A549 (cell line): Measurements from ENCODE around the gene EDN2. TPM values are rescaled to one million over a fixed set of nuclear protein-coding genes. Genes with fewer than 3 reads are reported as not detected.

ENCODE experiments used
- ATAC-seq, 2 experiments: fragments of 200-7000 bp in 1 of 2; fragments of >200 bp in 1 of 2; cut with Nextera tagmentation in 1 of 2; cut with Tn5 transposase in 1 of 2; 3 replicates each; pipeline versions ENCODE4 v1.8.0 to v1.9.1; 2018 to 2020; ENCODE audit warnings: mild to moderate bottlenecking in 1 of 2, moderate library complexity in 1 of 2
- CTCF ChIA-PET: fragments of 300-600 bp; sonication (Branson Sonifier 250); formaldehyde crosslinking; extraction: SDS; loops from one replicate; lab custom pipeline; 2021; ENCODE audit warnings: antibody characterized with exemption, inconsistent platforms; lab: Yijun Ruan, JAX
- POLR2A ChIA-PET: fragments of 350-600 bp; formaldehyde crosslinking; extraction: SDS; loops from one replicate; lab custom pipeline; 2021; ENCODE audit warnings: antibody characterized with exemption, inconsistent platforms; lab: Yijun Ruan, JAX
- DNase-seq, 2 experiments: peaks; one replicate each; pipeline versions ENCODE4 v3.0.0 to v3.0.0-alpha.2; 2011 to 2016; ENCODE audit warnings: low read depth in 1 of 2, low spot score in 1 of 2
- FAIRE-seq: peaks from 2 replicates; lab custom pipeline; 2011; peaks lifted over from hg19 to GRCh38; lab: Jason Lieb, UNC
- H3K27ac ChIP-seq, 2 experiments: fragments of >200 bp; sonication (Bioruptor Twin); formaldehyde crosslinking; 3 replicates each; pipeline ENCODE4 v1.5.1; 2016 to 2017
- H3K4me1 ChIP-seq: fragments of >200 bp; sonication (Bioruptor Twin); formaldehyde crosslinking; 3 replicates; pipeline ENCODE4 v1.6.1; 2016
- H3K4me2 ChIP-seq: fragments of >200 bp; sonication (Bioruptor Twin); formaldehyde crosslinking; 3 replicates; pipeline ENCODE4 v1.6.1; 2016
- H3K4me3 ChIP-seq: fragments of >200 bp; sonication (Bioruptor Twin); formaldehyde crosslinking; 3 replicates; pipeline ENCODE4 v1.5.1; 2016
- H3K9me3 ChIP-seq: fragments of >200 bp; sonication (Bioruptor Twin); formaldehyde crosslinking; 3 replicates; pipeline ENCODE4 v1.6.1; 2016
- ATOH8 ChIP-seq: fragments of 250-450 bp; sonication (Bioruptor Pico); IDR thresholded peaks from 2 replicates; pipeline ENCODE4 v1.5.0; 2020; ENCODE audit warnings: low read depth, mild to moderate bottlenecking, moderate library complexity
- BCL3 ChIP-seq: fragments of >200 bp; sonication (Bioruptor Twin); formaldehyde crosslinking; IDR thresholded peaks from 3 replicates; pipeline ENCODE4 v1.6.1; 2016
- CEBPB ChIP-seq, 2 experiments: fragments of >200 bp in 1 of 2; sonication (Bioruptor Twin) in 1 of 2; formaldehyde crosslinking in 1 of 2; IDR thresholded peaks; 2 replicates each; pipeline ENCODE4 v1.6.1; 2012 to 2016
- CTCF ChIP-seq: fragments of >200 bp; sonication (Bioruptor Twin); formaldehyde crosslinking; IDR thresholded peaks from 3 replicates; pipeline ENCODE4 v1.5.1; 2016
- ELK1 ChIP-seq: fragments of 150-350 bp; IDR thresholded peaks from 2 replicates; pipeline ENCODE4 v1.6.1; 2014; ENCODE audit warnings: low read depth, mild to moderate bottlenecking, low read length
- FOXS1 ChIP-seq: fragments of 250-450 bp; sonication (Bioruptor Pico); IDR thresholded peaks from 2 replicates; pipeline ENCODE4 v1.5.0; 2020; ENCODE audit warnings: mild to moderate bottlenecking, moderate library complexity
- HEYL ChIP-seq: fragments of 250-450 bp; sonication (Bioruptor Pico); IDR thresholded peaks from 2 replicates; pipeline ENCODE4 v1.8.0; 2021; ENCODE audit warnings: mild to moderate bottlenecking, moderate library complexity
- HOXA7 ChIP-seq: fragments of 250-450 bp; sonication (Bioruptor Pico); IDR thresholded peaks from 2 replicates; pipeline ENCODE4 v1.5.0; 2020; ENCODE audit warnings: mild to moderate bottlenecking, moderate library complexity
- JUN ChIP-seq, 2 experiments: fragments of >200 bp; sonication (Bioruptor Twin); formaldehyde crosslinking; IDR thresholded peaks; 2 replicates in 1 of 2; 3 replicates in 1 of 2; pipeline ENCODE4 v1.6.1; 2016 to 2017
- JUNB ChIP-seq: fragments of >200 bp; sonication (Bioruptor Twin); formaldehyde crosslinking; IDR thresholded peaks from 2 replicates; pipeline ENCODE4 v1.6.1; 2016
- MYC ChIP-seq: IDR thresholded peaks from 2 replicates; pipeline ENCODE4 v1.6.1; 2012; ENCODE audit warnings: mild to moderate bottlenecking, inconsistent platforms, low read length, improper control_type of control experiment, borderline replicate concordance
- NPAS2 ChIP-seq: fragments of 250-450 bp; sonication (Bioruptor Pico); IDR thresholded peaks from 2 replicates; pipeline ENCODE4 v1.8.0; 2022; ENCODE audit warnings: mild to moderate bottlenecking, moderate library complexity, borderline replicate concordance
- NR3C1 ChIP-seq: fragments of >200 bp; sonication (Bioruptor Twin); formaldehyde crosslinking; IDR thresholded peaks from 3 replicates; pipeline ENCODE4 v1.6.1; 2017
- PBX3 ChIP-seq: IDR thresholded peaks from 2 replicates; pipeline ENCODE4 v1.6.1; 2012
- POLR2AphosphoS2 ChIP-seq: conservative IDR thresholded peaks from 2 replicates; pipeline ENCODE4 v1.6.1; 2012; ENCODE audit warnings: low read length, improper control_type of control experiment, inconsistent platforms
- RCOR1 ChIP-seq: fragments of 150-350 bp; IDR thresholded peaks from 2 replicates; pipeline ENCODE4 v1.6.1; 2014; ENCODE audit warnings: antibody characterized with exemption, low read length, low read depth
- RNF2 ChIP-seq: fragments of 200-600 bp; sonication (generic); IDR thresholded peaks from 2 replicates; pipeline ENCODE4 v1.6.1; 2016; ENCODE audit warnings: low read depth, mild to moderate bottlenecking, antibody characterized with exemption, moderate library complexity, borderline replicate concordance
- SMC3 ChIP-seq: fragments of >200 bp; sonication (Bioruptor Twin); formaldehyde crosslinking; IDR thresholded peaks from 3 replicates; pipeline ENCODE4 v1.6.1; 2018; ENCODE audit warnings: inconsistent platforms
- ZC3H11A ChIP-seq: fragments of 450-650 bp; IDR thresholded peaks from 2 replicates; pipeline ENCODE4 v1.6.1; 2014; ENCODE audit warnings: antibody characterized with exemption, mild to moderate bottlenecking
- ZFP36 ChIP-seq: fragments of 450-650 bp; IDR thresholded peaks from 2 replicates; pipeline ENCODE4 v1.6.1; 2014; ENCODE audit warnings: borderline replicate concordance; ENCODE audit not compliant: partially characterized antibody
- ZNF302 ChIP-seq: fragments of 250-450 bp; sonication (Bioruptor Pico); IDR thresholded peaks from 2 replicates; pipeline ENCODE4 v1.9.0; 2021; ENCODE audit warnings: inconsistent platforms, mild to moderate bottlenecking, moderate library complexity
- ZSCAN20 ChIP-seq: fragments of 250-450 bp; sonication (Bioruptor Pico); IDR thresholded peaks from 2 replicates; pipeline ENCODE4 v1.8.0; 2022; ENCODE audit warnings: mild to moderate bottlenecking, moderate library complexity
- WGBS: methylation state at CpG from one replicate; pipeline ENCODE4 v1.1.6; 2017; ENCODE audit errors: missing lambda C conversion rate; 5-methylcytosine and 5-hydroxymethylcytosine counted together
- polyA plus RNA-seq, 4 experiments: library from polyadenylated mRNA; depleted of rRNA in 3 of 4; stranded (reverse); fragments of >200 nt; fragmentation: RNase III in 1 of 4; extraction: RNeasy Plus Mini Kit Qiagen cat#74134 plus additional on column Dnase treatment in 1 of 4; gene quantifications; 2 replicates in 3 of 4; 3 replicates in 1 of 4; pipeline ENCODE4 v1.2.3, GENCODE V29; 2011 to 2017

EDN2 gene
- polyA plus RNA-seq, 2 of the 4 experiments (the other 2 are of a cell fraction), result 1.2 to 3.2 TPM

GRCh38 chr1:41533016-41533730 is 48.7 kb upstream of the EDN2 start:
- Histone ChIP-seq H3K4me1 (no peaks in the 10 kb centered on the region), H3K4me2 (no peak overlapping the region), H3K4me3 (no peak overlapping the region), H3K27ac (no peak overlapping the region), H3K9me3 (no peaks in the 10 kb centered on the region)
- TF ChIP-seq HOXA7 (no peak), RNF2 (no peak), BCL3 (no peak), POLR2AphosphoS2 (no peak), NPAS2 (CRISPR knock-in tag) (no peak), SMC3 (no peak), MYC (no peak), JUNB (no peak), ZNF302 (CRISPR knock-in tag) (no peak), RCOR1 (no peak), ATOH8 (CRISPR knock-in tag) (no peak), NR3C1 (no peak), PBX3 (no peak), HEYL (CRISPR knock-in tag) (no peak), ZSCAN20 (no peak), ZFP36 (no peak), ELK1 (no peak)
- FAIRE-seq (no peak), DNase-seq (no peak), ATAC-seq (no peak)
- ChIA-PET POLR2A (no interaction called here), CTCF (interaction anchor here (1.3 kb wide), 3 partner anchors 17 to 41 kb away, joined by 3 to 5 read pairs (median 3); no protein-coding TSS in a partner anchor)
- 38% methylated on average over 11 of the region's 12 CpGs for WGBS

- ChIA-PET POLR2A (no interaction called here), CTCF (interaction anchor here (1.3 kb wide), 2 partner anchors 16 to 40 kb away, joined by 3 to 5 read pairs; no protein-coding TSS in a partner anchor)
- H3K4me1 ChIP-seq, result no peaks in the 10 kb centered on the region
- H3K9me3 ChIP-seq, result no peaks in the 10 kb centered on the region
- DNase-seq, result no peak
- H3K27ac ChIP-seq, result no peak overlapping the region
- no peak overlapping the region for H3K4me3 ChIP-seq
- no peak overlapping the region for H3K4me2 ChIP-seq
- no peak for ATAC-seq
- WGBS, result 9% methylated on average over 8 of the region's 8 CpGs
- no peak for TF ChIP-seq RNF2
- TF ChIP-seq ZNF302 (CRISPR knock-in tag), result no peak
- no peak for TF ChIP-seq PBX3
- no peak for TF ChIP-seq CEBPB (IDR thresholded peaks at IDR 0.05)
- no peak for TF ChIP-seq JUN (IDR thresholded peaks at IDR 0.05)
- no peak for TF ChIP-seq FOXS1 (CRISPR knock-in tag)
- TF ChIP-seq RCOR1, result no peak
- no peak for TF ChIP-seq CTCF
- no peak for TF ChIP-seq ZC3H11A
- TF ChIP-seq, all 56 proteins: peak for 0
- no peak for FAIRE-seq
These were observed 47.9 kb upstream of the EDN2 start for GRCh38 chr1:41532206-41532975.
